Sigmoid colon (tissue), 4 donors: ENCODE data around the gene COQ8A.

Experiments used
- CTCF ChIP-seq, 4 experiments: fragments of 450-650 bp in 3 of 4; fragments of 200-600 bp in 1 of 4; IDR thresholded peaks; one replicate each; pipeline ENCODE4 v1.5.1; 2016 to 2019; ENCODE audit warnings: antibody characterized with exemption in 4 of 4, mild to moderate bottlenecking in 3 of 4, moderate library complexity in 2 of 4
- EP300 ChIP-seq, 4 donors: sonication (generic); formaldehyde crosslinking; IDR thresholded peaks; one replicate each; pipeline ENCODE4 v1.6.1; 2017; ENCODE audit warnings: antibody characterized with exemption in 4 of 4
- POLR2A ChIP-seq, 2 donors: fragments of 450-650 bp; IDR thresholded peaks; one replicate each; pipeline ENCODE4 v1.6.1; 2016; ENCODE audit warnings: antibody characterized with exemption in 2 of 2, mild to moderate bottlenecking in 2 of 2, moderate library complexity in 2 of 2
- POLR2AphosphoS5 ChIP-seq, 4 donors: sonication (generic); formaldehyde crosslinking; IDR thresholded peaks; one replicate each; pipeline ENCODE4 v1.6.1; 2017; ENCODE audit warnings: antibody characterized with exemption in 4 of 4

- TF ChIP-seq CTCF (IDR thresholded peaks at IDR 0.05) (no peak), POLR2A (IDR thresholded peaks at IDR 0.05) (no peak), POLR2AphosphoS5 (IDR thresholded peaks at IDR 0.05) (no peak), EP300 (IDR thresholded peaks at IDR 0.05) (no peak)
Measured at GRCh38 chr1:226891346-226891745, 48.7 kb upstream of the COQ8A start.
